Measurements from ENCODE around the gene CCDC9B. TPM values are rescaled to one million over a fixed set of nuclear protein-coding genes. Genes with fewer than 3 reads are reported as not detected.

CCDC9B gene
- total RNA-seq, 1 experiment from 2014 or later, result 102 TPM

- H3K36me3 Mint-ChIP-seq (ENCODE audit: insufficient read depth, unreplicated experiment), result peaks cover 14% of the 10 kb centered on the region
- CTCF ChIA-PET, result interaction anchor here (0.7 to 1.7 kb wide), 5 partner anchors 11 to 95 kb away, joined by 3 to 6 read pairs (median 3); partner anchors contain the start of gene DISP2
- peaks cover 29% of the 10 kb centered on the region for H3K4me1 Mint-ChIP-seq (ENCODE audit: low read depth, unreplicated experiment)
- H3K27ac Mint-ChIP-seq (ENCODE audit: unreplicated experiment), result no peak overlapping the region
- H3K27me3 Mint-ChIP-seq (ENCODE audit: unreplicated experiment), result no peaks in the 10 kb centered on the region
- BruUV-seq (replicated peaks), result no TSS peak
- peak; percentile 41 for TF ChIP-seq CTCF (IDR thresholded peaks at IDR 0.05; ENCODE audit: unreplicated experiment)
- intact Hi-C loops (cut with micrococcal nuclease; ENCODE audit: unreplicated experiment), result no loop called here
- H3K4me3 Mint-ChIP-seq (ENCODE audit: low read depth, unreplicated experiment), result no peak overlapping the region
- no peaks in the 10 kb centered on the region for H3K9me3 Mint-ChIP-seq (ENCODE audit: low read depth, unreplicated experiment)
- DNase-seq, result peak; percentile 58
Measured at GRCh38 chr15:40344631-40345120, 3.9 kb upstream of the CCDC9B start.

GRCh38 chr15:40344217-40344616 lies 3.5 kb upstream of the CCDC9B start:
- no TSS peak for BruUV-seq (replicated peaks)
- H3K4me3 Mint-ChIP-seq (ENCODE audit: low read depth, unreplicated experiment), result no peak overlapping the region
- H3K9me3 Mint-ChIP-seq (ENCODE audit: low read depth, unreplicated experiment), result no peaks in the 10 kb centered on the region
- H3K36me3 Mint-ChIP-seq (ENCODE audit: insufficient read depth, unreplicated experiment), result peaks cover 18% of the 10 kb centered on the region
- intact Hi-C loops (cut with micrococcal nuclease; ENCODE audit: unreplicated experiment), result no loop called here
- TF ChIP-seq CTCF (IDR thresholded peaks at IDR 0.05; ENCODE audit: unreplicated experiment), result no peak
- CTCF ChIA-PET, result interaction anchor here (0.7 to 1.7 kb wide), 6 partner anchors 11 to 96 kb away, joined by 3 to 6 read pairs (median 3); partner anchors contain the start of gene DISP2
- no peak for DNase-seq
- H3K27me3 Mint-ChIP-seq (ENCODE audit: unreplicated experiment), result no peaks in the 10 kb centered on the region
- no peak overlapping the region for H3K27ac Mint-ChIP-seq (ENCODE audit: unreplicated experiment)
- peaks cover 29% of the 10 kb centered on the region for H3K4me1 Mint-ChIP-seq (ENCODE audit: low read depth, unreplicated experiment)

- intact Hi-C loops (cut with micrococcal nuclease; ENCODE audit: unreplicated experiment), result no loop called here
- no peak overlapping the region for H3K4me3 Mint-ChIP-seq (ENCODE audit: low read depth, unreplicated experiment)
- peaks cover 25% of the 10 kb centered on the region for H3K36me3 Mint-ChIP-seq (ENCODE audit: insufficient read depth, unreplicated experiment)
- no peaks in the 10 kb centered on the region for H3K9me3 Mint-ChIP-seq (ENCODE audit: low read depth, unreplicated experiment)
- H3K4me1 Mint-ChIP-seq (ENCODE audit: low read depth, unreplicated experiment), result peaks cover 35% of the 10 kb centered on the region
- no TSS peak for BruUV-seq (replicated peaks)
- DNase-seq, result no peak
- TF ChIP-seq CTCF (IDR thresholded peaks at IDR 0.05; ENCODE audit: unreplicated experiment), result no peak
- CTCF ChIA-PET, result interaction anchor here (0.9 to 1.7 kb wide), 3 partner anchors 14 to 79 kb away, joined by 3 to 6 read pairs (median 5); partner anchors contain the start of gene DISP2
- H3K27ac Mint-ChIP-seq (ENCODE audit: unreplicated experiment), result no peak overlapping the region
- no peaks in the 10 kb centered on the region for H3K27me3 Mint-ChIP-seq (ENCODE audit: unreplicated experiment)
Measured at GRCh38 chr15:40343512-40343911, 2.8 kb upstream of the CCDC9B start.

GRCh38 chr15:40342416-40343320 lies 1.9 kb upstream of the CCDC9B start:
- Mint-ChIP-seq H3K4me1 (ENCODE audit: low read depth, unreplicated experiment) (peaks cover 42% of the 10 kb centered on the region), H3K9me3 (ENCODE audit: low read depth, unreplicated experiment) (no peaks in the 10 kb centered on the region), H3K27ac (ENCODE audit: unreplicated experiment) (no peak overlapping the region), H3K36me3 (ENCODE audit: insufficient read depth, unreplicated experiment) (peaks cover 32% of the 10 kb centered on the region), H3K4me3 (ENCODE audit: low read depth, unreplicated experiment) (no peak overlapping the region), H3K27me3 (ENCODE audit: unreplicated experiment) (no peaks in the 10 kb centered on the region)
- TF ChIP-seq CTCF (IDR thresholded peaks at IDR 0.05; ENCODE audit: unreplicated experiment), result no peak
- DNase-seq, result no peak
- CTCF ChIA-PET, result interaction anchor here (1.2 kb wide), 1 partner anchor 54 kb away, joined by 5 read pairs; no protein-coding TSS in a partner anchor
- intact Hi-C loops (cut with micrococcal nuclease; ENCODE audit: unreplicated experiment), result no loop called here
- no TSS peak for BruUV-seq (replicated peaks)

Measured in Calu3 (cell line).